Calu3 (cell line): Measurements from ENCODE around the gene ZCCHC17. TPM values are rescaled to one million over a fixed set of nuclear protein-coding genes. Genes with fewer than 3 reads are reported as not detected.

Experiments
- BruUV-seq: library from RNA; stranded (reverse); fragments of 400-500 nt; replicated peaks from 2 replicates; lab custom pipeline; 2021; lab: Mats Ljungman, UMichigan
- CTCF ChIA-PET: fragments of 300-600 bp; sonication (Branson Sonifier 250); formaldehyde crosslinking; loops from one replicate; lab custom pipeline; 2022; ENCODE audit warnings: antibody characterized with exemption; lab: Charles Lee
- DNase-seq: peaks from one replicate; pipeline ENCODE4 v3.0.0; 2022
- H3K27ac Mint-ChIP-seq: one replicate; pipeline ENCODE4 v1.8.0; 2022; ENCODE audit warnings: mixed read lengths; ENCODE audit not compliant: unreplicated experiment
- H3K27me3 Mint-ChIP-seq: one replicate; pipeline ENCODE4 v1.8.0; 2022; ENCODE audit warnings: mixed read lengths; ENCODE audit not compliant: unreplicated experiment
- H3K36me3 Mint-ChIP-seq: one replicate; pipeline ENCODE4 v1.8.0; 2022; ENCODE audit warnings: mild to moderate bottlenecking, moderate library complexity, mixed read lengths; ENCODE audit not compliant: insufficient read depth, unreplicated experiment
- H3K4me1 Mint-ChIP-seq: one replicate; pipeline ENCODE4 v1.8.0; 2022; ENCODE audit warnings: mild to moderate bottlenecking, low read depth, mixed read lengths; ENCODE audit not compliant: unreplicated experiment
- H3K4me3 Mint-ChIP-seq: one replicate; pipeline ENCODE4 v1.8.0; 2022; ENCODE audit warnings: mild to moderate bottlenecking, low read depth, moderate library complexity, mixed read lengths; ENCODE audit not compliant: unreplicated experiment
- H3K9me3 Mint-ChIP-seq: one replicate; pipeline ENCODE4 v1.8.0; 2022; ENCODE audit warnings: low read depth, mixed read lengths; ENCODE audit not compliant: unreplicated experiment
- intact Hi-C: fragments of 100-400 bp; cut with micrococcal nuclease; formaldehyde crosslinking; loops from one replicate; pipeline ENCODE4 v1.10.0; 2022; ENCODE audit not compliant: unreplicated experiment
- total RNA-seq: library from RNA; stranded (reverse); gene quantifications from 2 replicates; pipeline ENCODE4 v1.2.3, GENCODE V29; 2022
- TF ChIP-seq, protein P1 (sequence below): fragments of 200-600 bp; IDR thresholded peaks from one replicate; pipeline ENCODE4 v1.8.0; 2022; ENCODE audit warnings: antibody characterized with exemption; ENCODE audit not compliant: unreplicated experiment

The ZCCHC17 gene
- total RNA-seq, 1 experiment from 2014 or later: 28.5 TPM

DNA sequence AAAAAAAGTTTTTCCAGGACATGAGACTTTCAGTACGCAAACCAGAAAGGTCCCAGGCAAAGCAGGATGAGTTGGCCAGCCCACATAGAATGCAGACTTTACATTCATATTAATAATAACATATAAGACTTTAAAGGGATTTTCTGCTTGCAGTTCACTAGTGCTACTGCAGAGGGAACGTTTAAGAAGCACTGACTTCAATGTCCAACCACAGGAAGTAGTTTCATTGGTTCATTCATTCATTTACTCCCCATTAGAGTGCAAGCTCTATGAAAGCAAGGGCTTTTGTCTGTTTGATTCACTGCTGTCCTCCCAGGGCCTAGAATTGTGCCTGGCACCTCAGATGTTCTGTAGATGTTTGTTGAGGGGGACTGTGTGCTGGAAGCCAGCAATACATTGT lies 104.4 kb downstream of the ZCCHC17 start:
- intact Hi-C loops: no loop called here
- Mint-ChIP-seq H3K4me3 (no peak overlapping the region), H3K27ac (no peak overlapping the region), H3K9me3 (no peaks in the 10 kb centered on the region), H3K4me1 (peaks cover 13% of the 10 kb centered on the region), H3K36me3 (no peaks in the 10 kb centered on the region), H3K27me3 (no peaks in the 10 kb centered on the region)
- CTCF ChIA-PET: no interaction called here
- TF ChIP-seq, protein P1, sequence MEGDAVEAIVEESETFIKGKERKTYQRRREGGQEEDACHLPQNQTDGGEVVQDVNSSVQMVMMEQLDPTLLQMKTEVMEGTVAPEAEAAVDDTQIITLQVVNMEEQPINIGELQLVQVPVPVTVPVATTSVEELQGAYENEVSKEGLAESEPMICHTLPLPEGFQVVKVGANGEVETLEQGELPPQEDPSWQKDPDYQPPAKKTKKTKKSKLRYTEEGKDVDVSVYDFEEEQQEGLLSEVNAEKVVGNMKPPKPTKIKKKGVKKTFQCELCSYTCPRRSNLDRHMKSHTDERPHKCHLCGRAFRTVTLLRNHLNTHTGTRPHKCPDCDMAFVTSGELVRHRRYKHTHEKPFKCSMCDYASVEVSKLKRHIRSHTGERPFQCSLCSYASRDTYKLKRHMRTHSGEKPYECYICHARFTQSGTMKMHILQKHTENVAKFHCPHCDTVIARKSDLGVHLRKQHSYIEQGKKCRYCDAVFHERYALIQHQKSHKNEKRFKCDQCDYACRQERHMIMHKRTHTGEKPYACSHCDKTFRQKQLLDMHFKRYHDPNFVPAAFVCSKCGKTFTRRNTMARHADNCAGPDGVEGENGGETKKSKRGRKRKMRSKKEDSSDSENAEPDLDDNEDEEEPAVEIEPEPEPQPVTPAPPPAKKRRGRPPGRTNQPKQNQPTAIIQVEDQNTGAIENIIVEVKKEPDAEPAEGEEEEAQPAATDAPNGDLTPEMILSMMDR: no peak
- no TSS peak for BruUV-seq
- no peak for DNase-seq

DNA sequence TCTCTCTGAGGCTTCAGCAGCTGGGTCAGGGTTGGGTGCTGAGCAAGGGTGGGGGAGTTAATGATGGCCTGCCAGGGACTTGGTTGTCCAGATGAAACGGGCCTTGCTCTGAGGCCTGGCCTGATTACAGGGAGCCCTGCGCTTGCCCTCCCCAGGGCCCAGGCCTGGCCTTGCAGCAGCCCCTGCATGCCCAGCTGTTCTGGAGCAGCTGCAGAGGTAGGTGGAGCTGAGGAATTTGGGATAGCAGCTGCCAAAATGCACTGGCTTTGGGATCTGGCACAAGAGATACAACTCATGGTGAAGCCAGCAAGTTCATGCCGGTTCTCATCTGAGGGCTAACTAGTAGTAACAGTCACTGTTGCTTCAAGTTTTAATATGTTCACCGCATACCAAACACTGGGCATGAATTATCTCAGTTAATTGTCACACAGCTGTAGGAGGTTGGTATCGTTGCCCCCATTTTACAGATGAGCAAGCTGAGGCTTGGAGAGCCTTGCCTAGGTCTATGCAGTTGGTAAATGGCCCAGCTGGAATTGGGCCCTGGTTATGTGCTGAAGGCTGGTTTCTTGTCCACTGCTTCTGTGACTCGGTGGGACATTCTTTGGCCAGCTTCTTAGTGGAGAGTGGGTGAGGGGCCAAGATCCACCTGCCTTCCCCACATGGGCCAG lies 108.9 kb downstream of the ZCCHC17 start:
- Mint-ChIP-seq H3K27me3 (peaks cover 30% of the 10 kb centered on the region), H3K4me3 (no peak overlapping the region)

DNA sequence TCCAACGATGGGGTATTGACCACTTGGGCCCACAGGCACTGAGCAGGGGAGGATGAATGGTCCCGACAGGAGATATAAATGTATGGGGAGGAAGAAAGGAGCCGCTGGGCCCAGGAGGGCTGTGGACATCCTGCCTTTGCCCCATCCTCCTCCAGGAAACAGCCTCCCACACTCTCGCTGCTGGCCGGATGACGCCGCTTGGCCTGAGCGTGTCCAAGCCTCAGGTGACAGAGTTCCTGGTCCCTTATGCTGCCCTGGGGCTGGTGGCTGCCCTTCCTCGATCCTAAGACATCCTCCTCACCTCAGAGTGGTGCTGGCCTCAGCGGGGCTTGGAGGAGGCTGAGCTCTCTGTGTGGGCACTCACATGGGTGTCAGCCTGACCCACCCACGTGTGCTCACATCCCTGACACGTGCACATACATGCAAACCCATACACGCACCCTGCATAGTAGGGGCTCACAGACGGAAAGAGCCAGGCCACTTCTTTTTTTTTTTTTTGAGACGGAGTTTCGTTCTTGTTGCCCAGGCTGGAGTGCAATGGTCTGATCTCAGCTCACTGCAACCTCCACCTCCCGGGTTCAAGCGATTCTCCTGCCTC lies 110.3 kb downstream of the ZCCHC17 start:
- no peaks in the 10 kb centered on the region for H3K9me3 Mint-ChIP-seq
- BruUV-seq: no TSS peak
- CTCF ChIA-PET: no interaction called here
- TF ChIP-seq, protein P1: no peak
- H3K36me3 Mint-ChIP-seq: peaks cover 2% of the 10 kb centered on the region
- no peak for DNase-seq
- H3K4me3 Mint-ChIP-seq: no peak overlapping the region
- peaks cover 43% of the 10 kb centered on the region for H3K27me3 Mint-ChIP-seq
- intact Hi-C loops: no loop called here
- H3K4me1 Mint-ChIP-seq: no peaks in the 10 kb centered on the region
- H3K27ac Mint-ChIP-seq: no peak overlapping the region

More for the DNA sequence above, 108.9 kb downstream of the ZCCHC17 start:
- no peaks in the 10 kb centered on the region for H3K36me3 Mint-ChIP-seq
- no peak overlapping the region for H3K27ac Mint-ChIP-seq
- CTCF ChIA-PET: no interaction called here
- intact Hi-C loops: no loop called here
- DNase-seq: no peak
- no peaks in the 10 kb centered on the region for H3K9me3 Mint-ChIP-seq
- TF ChIP-seq, protein P1: no peak
- BruUV-seq: no TSS peak
- no peaks in the 10 kb centered on the region for H3K4me1 Mint-ChIP-seq

DNA sequence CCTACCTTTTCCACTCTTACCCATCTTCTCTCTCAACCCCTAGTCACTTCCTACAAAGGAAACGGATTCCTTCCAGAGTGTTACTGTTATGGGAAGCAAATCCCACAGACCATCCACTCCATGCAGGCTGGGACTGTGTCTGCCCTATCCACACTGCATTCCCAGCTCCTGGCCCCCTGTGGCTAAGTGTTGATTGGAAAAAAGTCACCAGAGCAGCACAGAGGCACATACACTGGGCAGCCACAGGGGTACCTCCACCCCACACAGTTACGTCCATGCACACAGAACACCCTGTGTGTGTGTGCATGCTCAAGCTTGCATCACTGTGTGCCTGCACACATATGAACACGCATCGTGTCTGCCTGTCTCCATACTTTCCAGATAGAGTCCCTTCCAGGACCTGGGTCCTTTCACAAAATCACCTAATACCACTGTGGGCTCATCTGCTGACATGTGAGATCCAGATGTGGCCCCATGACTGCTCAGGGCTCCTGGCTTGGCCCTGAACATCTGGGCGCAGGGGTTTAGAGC lies 112.0 kb downstream of the ZCCHC17 start:
- peaks cover 43% of the 10 kb centered on the region for H3K27me3 Mint-ChIP-seq
- no peak overlapping the region for H3K27ac Mint-ChIP-seq
- peaks cover 18% of the 10 kb centered on the region for H3K36me3 Mint-ChIP-seq
- no peaks in the 10 kb centered on the region for H3K9me3 Mint-ChIP-seq
- intact Hi-C loops: no loop called here
- peaks cover 2% of the 10 kb centered on the region for H3K4me1 Mint-ChIP-seq
- BruUV-seq: no TSS peak
- CTCF ChIA-PET: interaction anchor here (0.6 kb wide), 1 partner anchor 381 kb away, joined by 3 read pairs; no protein-coding TSS in a partner anchor
- no peak overlapping the region for H3K4me3 Mint-ChIP-seq
- DNase-seq: no peak
- TF ChIP-seq, protein P1: no peak
